ENCODE results near the gene SRMS.

DNA sequence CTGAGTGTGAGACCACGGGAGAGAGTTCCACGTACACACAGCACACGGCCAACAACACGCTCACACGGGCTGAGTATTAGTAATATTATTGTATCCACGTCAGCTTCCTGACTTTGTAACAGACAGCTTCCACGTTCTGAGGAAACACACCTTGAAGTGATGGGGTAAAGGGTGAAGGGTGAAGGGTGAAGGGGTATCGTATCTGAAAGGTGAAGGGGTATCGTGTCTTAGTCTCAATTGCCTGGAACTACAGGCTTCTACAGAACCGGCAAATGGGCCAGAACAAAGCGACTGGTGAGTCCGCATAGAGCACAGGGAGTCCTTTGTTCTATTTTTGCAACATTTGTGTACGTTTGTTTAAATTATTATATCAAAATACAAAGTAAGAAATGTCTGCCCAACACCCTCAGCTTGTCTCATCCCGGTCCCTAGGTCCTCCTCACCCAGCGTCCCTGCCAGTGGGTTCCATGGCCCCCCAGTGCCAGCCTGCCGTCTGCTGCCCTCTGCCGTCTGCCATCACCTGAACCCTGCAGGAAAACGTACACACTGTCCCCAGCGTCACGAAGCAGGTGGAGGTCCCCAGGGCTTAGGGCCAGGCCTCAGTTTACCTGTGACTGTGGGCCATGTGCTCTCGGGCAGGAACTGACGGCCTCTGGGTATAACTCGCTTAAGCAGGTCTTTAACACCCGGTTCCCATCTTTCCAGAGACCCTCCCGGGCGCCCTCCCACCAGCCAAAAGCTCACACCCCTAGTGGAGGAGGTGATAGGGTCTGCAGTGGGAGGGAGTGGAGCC lies 30.9 kb upstream of the SRMS start:
- TF ChIP-seq, protein P1, sequence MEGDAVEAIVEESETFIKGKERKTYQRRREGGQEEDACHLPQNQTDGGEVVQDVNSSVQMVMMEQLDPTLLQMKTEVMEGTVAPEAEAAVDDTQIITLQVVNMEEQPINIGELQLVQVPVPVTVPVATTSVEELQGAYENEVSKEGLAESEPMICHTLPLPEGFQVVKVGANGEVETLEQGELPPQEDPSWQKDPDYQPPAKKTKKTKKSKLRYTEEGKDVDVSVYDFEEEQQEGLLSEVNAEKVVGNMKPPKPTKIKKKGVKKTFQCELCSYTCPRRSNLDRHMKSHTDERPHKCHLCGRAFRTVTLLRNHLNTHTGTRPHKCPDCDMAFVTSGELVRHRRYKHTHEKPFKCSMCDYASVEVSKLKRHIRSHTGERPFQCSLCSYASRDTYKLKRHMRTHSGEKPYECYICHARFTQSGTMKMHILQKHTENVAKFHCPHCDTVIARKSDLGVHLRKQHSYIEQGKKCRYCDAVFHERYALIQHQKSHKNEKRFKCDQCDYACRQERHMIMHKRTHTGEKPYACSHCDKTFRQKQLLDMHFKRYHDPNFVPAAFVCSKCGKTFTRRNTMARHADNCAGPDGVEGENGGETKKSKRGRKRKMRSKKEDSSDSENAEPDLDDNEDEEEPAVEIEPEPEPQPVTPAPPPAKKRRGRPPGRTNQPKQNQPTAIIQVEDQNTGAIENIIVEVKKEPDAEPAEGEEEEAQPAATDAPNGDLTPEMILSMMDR (conservative IDR thresholded peaks at IDR 0.05; ENCODE audit: low read length) = peak; percentile 58
- TF ChIP-seq EZH2phosphoT487 (IDR thresholded peaks at IDR 0.05; ENCODE audit: borderline replicate concordance) = no peak

All from Loucy (cell line).